Right ventricle myocardium superior (tissue), 1 donor: ENCODE results near the gene COL1A2. TPM values are rescaled to one million over a fixed set of nuclear protein-coding genes. Genes with fewer than 3 reads are reported as not detected.

ENCODE experiments used
- ATAC-seq: fragments of 200-7000 bp; cut with Tn5 transposase; one replicate; pipeline ENCODE4 v1.9.1; 2020; ENCODE audit warnings: mild to moderate bottlenecking; ENCODE audit not compliant: poor library complexity
- DNase-seq: peaks from one replicate; pipeline ENCODE4 v3.0.0-alpha.2; 2020
- intact Hi-C: fragments of 100-400 bp; cut with DNase I; formaldehyde crosslinking; loops from one replicate; pipeline ENCODE4 v1.11.2; 2022
- total RNA-seq: library from RNA; stranded (reverse); fragmentation: NEBNext Ultra II Directional; extraction: Animal tissue kit (Norgen Biotek cat#: 25700); gene quantifications from one replicate; pipeline ENCODE4 v1.2.1, GENCODE V29; 2021
- donor health status: DM: no; HTN: yes; CAD: no; lungs with severe emphysema.

Gene COL1A2
- total RNA-seq, 1 donor from 2014 or later = 62.9 TPM

DNA sequence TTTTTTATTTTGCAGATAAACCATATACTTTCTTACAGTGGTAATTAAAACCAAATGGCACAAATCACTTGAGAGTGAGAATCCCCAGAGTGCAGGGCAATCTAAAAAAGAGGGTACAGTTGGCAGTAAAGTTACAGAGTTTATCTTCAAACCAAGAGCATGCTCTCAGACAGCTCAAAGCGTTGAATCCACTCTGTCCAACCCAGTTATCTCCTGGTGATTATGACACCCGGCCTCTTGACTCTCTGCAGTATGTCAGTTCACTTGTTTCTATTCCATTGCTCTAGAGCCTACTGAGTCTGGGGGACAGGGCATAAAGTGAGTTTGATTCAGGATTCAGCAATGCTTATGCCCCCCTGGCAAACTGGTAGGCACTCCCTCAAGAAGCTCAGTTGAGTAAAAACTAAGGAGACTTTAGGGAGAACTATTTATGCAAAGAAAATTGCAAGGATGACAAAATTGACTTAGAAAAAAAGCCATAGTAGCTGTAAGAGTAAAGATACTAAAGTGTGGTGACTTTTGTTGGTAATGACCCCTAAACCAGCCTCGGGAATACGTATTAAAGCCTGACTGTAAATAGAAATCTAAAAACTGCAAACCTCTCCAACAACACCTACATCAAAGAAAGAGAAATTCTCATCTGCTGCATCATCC, 55.5 kb downstream of the COL1A2 start:
- DNase-seq (no peak), ATAC-seq (peak; percentile 90)
- intact Hi-C loops = loop anchor here (5.0 to 10.0 kb wide), 2 partner anchors 62 to 205 kb away; partner anchors contain the start of gene SGCE

DNA sequence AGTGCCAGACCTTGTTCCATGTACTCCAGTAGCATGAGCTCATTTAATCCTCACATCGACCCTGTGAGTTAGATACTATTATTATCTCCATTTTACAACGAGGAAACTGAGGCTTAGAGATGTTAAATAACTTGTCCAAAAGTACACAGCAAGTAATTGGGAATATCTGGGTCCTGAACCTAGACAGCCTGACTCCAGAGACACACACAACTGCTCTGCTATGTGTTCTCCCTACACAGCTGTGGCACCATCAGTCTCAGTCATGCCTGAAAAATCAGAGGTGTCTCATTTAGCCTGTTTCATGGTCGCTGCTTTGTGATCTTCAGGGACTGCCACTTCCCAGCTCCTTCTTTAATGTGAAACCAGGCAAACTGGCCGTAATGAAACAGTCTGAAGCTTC, 56.5 kb downstream of the COL1A2 start:
- intact Hi-C loops = loop anchor here (5.0 to 10.0 kb wide), 2 partner anchors 61 to 204 kb away; partner anchors contain the start of gene SGCE
- ATAC-seq (no peak), DNase-seq (no peak)

DNA sequence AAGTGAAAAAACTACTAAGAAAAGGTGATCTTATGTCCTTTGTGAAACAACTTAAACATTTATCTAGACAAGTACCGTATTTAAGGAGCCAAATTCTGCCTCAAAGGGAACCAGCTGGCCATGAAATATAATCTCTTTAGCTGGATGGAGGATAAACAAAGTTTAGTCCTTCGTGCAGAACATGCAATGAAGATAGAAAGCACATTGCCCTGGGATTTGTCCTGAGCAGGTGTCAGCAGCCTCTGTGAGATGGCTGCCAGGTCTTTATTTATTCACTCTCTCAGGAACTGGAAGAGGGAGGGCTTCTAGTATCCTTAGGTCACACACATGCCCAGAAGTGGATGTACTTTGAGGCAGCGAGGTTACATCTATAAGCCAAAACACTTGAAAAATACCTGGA, 57.5 kb downstream of the COL1A2 start:
- no peak for DNase-seq
- intact Hi-C loops = loop anchor here (5.0 to 10.0 kb wide), 2 partner anchors 60 to 203 kb away; partner anchors contain the start of gene SGCE
- peak; percentile 92 for ATAC-seq

DNA sequence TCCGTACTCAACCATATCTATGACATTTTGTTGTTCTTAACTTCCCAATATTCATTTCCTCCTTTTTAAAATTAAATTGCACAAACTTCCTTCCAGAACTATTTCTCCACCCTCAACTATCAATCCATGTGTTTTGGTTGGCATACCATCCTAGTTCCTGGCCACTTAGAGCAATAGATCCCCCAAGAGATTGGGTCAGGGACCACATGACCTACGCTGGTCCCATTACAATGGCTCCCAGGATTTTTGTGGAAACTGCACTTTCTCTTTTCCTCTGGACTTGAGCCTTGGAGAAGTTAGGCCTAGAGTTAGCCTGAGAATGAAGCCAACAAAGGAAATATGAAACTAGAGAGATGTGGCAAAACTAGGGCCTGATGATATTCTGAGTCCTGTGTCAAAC, 59.2 kb downstream of the COL1A2 start:
- intact Hi-C loops = loop anchor here (5.0 to 10.0 kb wide), 2 partner anchors 58 to 201 kb away; partner anchors contain the start of gene SGCE
- DNase-seq = no peak
- ATAC-seq = peak; percentile 21

DNA sequence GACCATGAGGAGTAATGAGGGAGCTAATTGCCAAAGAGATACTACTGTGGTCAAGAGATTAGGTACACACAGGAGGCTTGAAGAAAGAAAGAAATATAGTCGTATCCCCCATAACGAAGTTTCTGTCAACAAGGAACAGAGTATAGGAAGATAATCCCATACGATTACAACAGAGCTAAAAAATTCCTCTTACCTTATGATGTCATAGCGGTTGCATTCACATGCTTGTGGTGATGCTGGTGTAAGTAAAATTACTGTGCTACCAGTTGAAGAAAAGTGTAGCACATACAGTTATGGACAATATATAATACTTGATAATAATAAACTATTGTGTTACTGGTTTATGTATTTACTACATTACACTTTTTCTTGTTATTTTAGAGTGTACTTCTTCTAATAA, 63.3 kb downstream of the COL1A2 start:
- intact Hi-C loops = loop anchor here (10.0 kb wide), 1 partner anchor 197 kb away; the partner anchor contains the start of gene SGCE

DNA sequence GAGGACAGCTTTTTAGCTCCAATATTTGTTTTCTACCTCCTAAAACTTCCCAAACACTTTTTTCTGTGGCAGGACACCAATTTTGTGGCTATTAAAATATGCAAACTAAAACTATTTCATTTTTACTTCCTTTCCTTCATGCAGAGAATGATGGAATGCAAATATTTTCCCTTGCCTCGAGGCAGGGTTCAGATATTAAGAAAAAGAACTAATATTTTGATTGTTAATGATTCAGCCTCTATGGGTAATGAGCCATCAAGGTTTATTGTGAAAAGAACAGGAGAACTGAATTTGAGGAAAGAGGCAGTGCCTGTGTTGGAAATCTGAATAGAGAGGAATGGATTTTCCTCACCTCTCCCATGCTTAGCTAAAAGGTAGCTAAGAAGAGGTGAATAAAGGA, 71.8 kb downstream of the COL1A2 start:
- ATAC-seq = no peak
- intact Hi-C loops = no loop called here

More for the DNA sequence above, 63.3 kb downstream of the COL1A2 start:
- no peak for DNase-seq
- no peak for ATAC-seq

DNA sequence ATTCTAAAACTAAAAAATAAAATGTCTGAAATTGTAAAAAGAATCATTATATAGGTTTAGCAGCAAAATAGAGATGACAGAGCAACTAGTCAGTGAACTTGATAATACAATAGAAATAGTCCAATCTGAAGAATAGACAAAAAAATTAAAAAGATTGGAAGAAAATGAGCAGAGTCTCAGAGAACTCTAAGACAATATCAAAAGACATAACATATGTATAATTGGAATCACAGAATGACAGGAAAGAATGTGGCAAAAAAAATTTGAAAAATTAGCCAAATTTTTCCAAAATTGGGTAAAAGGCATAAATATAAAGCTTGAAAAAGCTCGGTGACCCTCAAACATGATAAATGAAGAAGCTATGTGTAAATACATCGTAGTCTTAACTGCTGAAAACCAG, 76.9 kb downstream of the COL1A2 start:
- intact Hi-C loops = no loop called here
- DNase-seq = no peak
- ATAC-seq = no peak

More for the DNA sequence above, 71.8 kb downstream of the COL1A2 start:
- DNase-seq = no peak

DNA sequence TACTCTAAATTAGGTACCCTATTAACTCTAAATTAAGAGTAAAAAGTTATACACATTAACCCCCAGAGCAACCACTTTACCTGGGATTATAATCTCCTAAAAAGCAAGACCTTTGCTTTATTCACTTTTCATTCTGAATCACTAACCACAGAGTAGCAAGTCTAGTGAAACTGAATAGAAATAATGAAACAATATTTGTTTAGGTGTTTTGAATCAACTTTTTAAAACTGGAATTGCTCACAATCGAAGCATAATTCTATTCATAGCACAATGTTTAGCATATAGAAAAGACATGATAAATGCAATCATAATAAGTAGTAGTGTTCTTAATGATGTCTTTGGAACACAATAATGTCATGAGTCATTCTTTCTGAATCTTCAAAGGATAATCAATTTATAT, 77.9 kb downstream of the COL1A2 start:
- intact Hi-C loops = no loop called here
- ATAC-seq (no peak), DNase-seq (no peak)

DNA sequence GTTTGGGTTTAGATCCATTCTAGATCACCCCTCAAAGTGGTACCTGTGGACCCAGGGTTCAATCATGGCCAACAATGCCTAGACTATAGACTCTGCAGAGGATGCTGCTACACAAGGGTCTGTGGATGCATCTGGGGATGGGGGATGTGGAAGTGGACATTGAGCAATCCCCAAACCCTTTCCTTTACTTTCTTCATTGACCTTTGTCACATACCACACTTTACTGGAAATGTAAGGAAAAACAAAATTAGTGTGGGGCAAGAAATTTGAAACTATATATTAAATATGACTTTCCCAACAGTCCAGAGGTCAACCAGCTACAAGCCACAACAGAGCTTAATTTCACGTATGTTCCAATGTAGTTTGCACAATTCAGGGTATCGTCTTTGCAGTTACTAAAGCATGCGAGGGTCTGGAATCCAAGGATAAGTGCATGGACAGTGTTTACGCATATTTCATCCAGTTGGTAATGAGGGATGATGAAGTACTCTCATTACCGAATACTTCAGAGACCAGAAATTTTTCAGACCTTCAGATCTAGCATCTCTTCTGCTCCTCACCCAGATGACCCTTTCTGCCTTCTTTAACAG, 81.7 kb downstream of the COL1A2 start:
- intact Hi-C loops = no loop called here
- ATAC-seq (no peak), DNase-seq (no peak)

DNA sequence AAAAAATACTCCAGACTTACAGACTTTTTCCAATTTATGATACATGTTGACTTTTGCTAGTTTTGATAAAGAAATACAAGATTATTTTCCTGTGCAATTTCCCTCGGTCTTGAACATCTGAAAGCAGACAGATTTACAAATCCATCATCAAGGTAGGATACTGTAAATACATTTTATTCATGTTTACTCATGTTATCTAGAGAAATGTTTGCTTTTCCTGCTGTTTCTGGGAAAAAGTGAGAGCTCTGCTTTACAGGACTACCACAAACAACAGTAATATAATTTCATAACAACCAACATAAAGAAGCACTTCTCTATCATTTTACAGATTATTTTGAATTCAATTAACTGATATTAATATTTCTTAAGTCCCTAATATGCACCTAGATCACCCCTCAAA, 83.2 kb downstream of the COL1A2 start:
- no peak for DNase-seq
- intact Hi-C loops = no loop called here
- no peak for ATAC-seq

DNA sequence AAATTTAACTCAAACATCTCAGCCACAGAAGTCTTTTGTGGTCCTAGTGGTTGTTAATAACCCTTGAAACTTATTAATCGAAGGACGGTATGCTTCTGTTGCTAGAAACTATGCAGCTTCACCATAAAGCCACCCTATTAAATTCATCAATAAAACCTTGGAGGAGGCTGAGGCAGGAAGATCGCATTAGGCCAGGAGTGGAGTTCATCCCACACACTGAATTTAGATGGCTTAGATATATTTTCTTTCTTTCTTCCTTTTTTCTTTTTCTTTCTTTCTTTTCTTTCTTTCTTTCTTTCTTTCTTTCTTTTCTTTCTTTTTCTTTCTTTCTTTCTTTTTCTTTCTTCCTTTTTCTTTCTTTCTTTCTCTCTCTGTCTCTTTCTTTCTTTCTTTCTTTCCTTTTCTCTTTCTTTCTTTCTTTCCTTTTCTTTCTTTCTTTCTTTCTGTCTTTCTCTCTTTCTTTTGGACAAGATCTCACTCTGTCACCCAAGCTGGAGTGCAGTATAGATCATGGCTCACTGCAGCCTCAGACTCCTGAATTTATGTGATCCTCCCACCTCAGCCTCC, 84.0 kb downstream of the COL1A2 start:
- intact Hi-C loops = no loop called here

More for the DNA sequence above, 84.0 kb downstream of the COL1A2 start:
- no peak for DNase-seq
- ATAC-seq = no peak

Other genes starting within 250 kb of the COL1A2 start
- gene CASD1, start 114.9 kb downstream of the COL1A2 start, total RNA-seq = 15.1 TPM